Measurements from ENCODE around the gene COPS8.

Gene COPS8

DNA sequence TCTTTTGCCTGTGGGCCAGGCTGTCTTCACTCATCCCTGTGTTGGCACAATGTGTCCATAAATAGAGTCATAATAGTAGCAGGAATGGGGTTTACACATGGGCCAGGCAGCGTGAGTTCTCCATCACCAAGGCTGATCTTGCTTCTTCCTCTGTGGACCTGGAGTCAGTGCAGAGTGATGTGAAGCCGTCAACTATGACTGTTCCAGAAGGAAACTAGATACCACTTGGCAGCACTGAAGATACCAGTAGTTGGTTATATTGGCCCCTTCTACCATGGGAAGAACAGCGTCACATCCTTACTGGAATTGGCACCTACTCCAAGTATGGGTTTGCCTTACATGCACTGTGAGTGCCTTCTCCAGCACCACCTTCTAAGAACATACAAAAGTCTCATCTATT lies 30.2 kb downstream of the COPS8 start:
- Histone ChIP-seq H3K9me3 (ENCODE audit: insufficient read depth, low read length) (no peaks in the 10 kb centered on the region), H3K27me3 (ENCODE audit: insufficient read depth, insufficient read length) (no peaks in the 10 kb centered on the region), H3K36me3 (ENCODE audit: insufficient read depth, insufficient read length, low read length) (no peaks in the 10 kb centered on the region), H3K4me1 (ENCODE audit: insufficient read depth, insufficient read length) (no peaks in the 10 kb centered on the region), H3K4me3 (ENCODE audit: insufficient read length, low read depth) (no peak overlapping the region), H3K9ac (ENCODE audit: insufficient read length, low read depth) (no peak overlapping the region)
- no peak for DNase-seq (ENCODE audit: low read depth, low spot score)
- no peak for TF ChIP-seq YY1 (IDR thresholded peaks at IDR 0.05; ENCODE audit: insufficient read depth, insufficient read length)
- no peak for TF ChIP-seq SUZ12 (IDR thresholded peaks at IDR 0.05; ENCODE audit: extremely low read depth, insufficient read depth, insufficient read length)
- no peak for TF ChIP-seq ZNF274 (IDR thresholded peaks at IDR 0.05; ENCODE audit: low read depth, low read length)

GRCh38 chr2:237116431-237116830 lies 30.7 kb downstream of the COPS8 start:
- Histone ChIP-seq H3K9ac (ENCODE audit: insufficient read length, low read depth) (no peak overlapping the region), H3K4me1 (ENCODE audit: insufficient read depth, insufficient read length) (no peaks in the 10 kb centered on the region), H3K4me3 (ENCODE audit: insufficient read length, low read depth) (no peak overlapping the region), H3K27me3 (ENCODE audit: insufficient read depth, insufficient read length) (no peaks in the 10 kb centered on the region), H3K36me3 (ENCODE audit: insufficient read depth, insufficient read length, low read length) (no peaks in the 10 kb centered on the region), H3K9me3 (ENCODE audit: insufficient read depth, low read length) (peaks cover 4% of the 10 kb centered on the region; the same call in 1 of the 2 replicates)
- TF ChIP-seq ZNF274 (IDR thresholded peaks at IDR 0.05; ENCODE audit: low read depth, low read length) (no peak), SUZ12 (IDR thresholded peaks at IDR 0.05; ENCODE audit: extremely low read depth, insufficient read depth, insufficient read length) (no peak), YY1 (IDR thresholded peaks at IDR 0.05; ENCODE audit: insufficient read depth, insufficient read length) (no peak)
- DNase-seq (ENCODE audit: low read depth, low spot score) = no peak

DNA sequence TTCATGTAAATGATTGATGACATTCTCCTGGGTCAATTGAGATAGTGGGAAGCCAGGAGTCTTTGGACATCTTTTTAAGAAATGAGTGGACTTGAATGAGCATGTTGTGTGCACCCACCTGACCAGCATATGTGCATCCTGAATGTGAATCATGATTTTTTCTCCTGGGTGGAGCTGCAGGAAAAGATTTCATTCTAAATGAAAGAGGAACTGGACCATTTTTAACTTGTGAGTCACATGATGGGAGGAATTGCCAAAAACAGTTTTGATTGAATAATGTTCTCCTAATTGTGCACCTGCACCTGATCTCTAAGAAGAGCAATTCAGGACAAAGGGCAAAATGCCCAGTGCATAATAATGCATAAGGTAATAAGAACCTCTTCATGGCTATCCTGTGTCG lies 32.3 kb downstream of the COPS8 start:
- Histone ChIP-seq H3K4me1 (ENCODE audit: insufficient read depth, insufficient read length) (no peaks in the 10 kb centered on the region), H3K9ac (ENCODE audit: insufficient read length, low read depth) (no peak overlapping the region), H3K27me3 (ENCODE audit: insufficient read depth, insufficient read length) (no peaks in the 10 kb centered on the region), H3K9me3 (ENCODE audit: insufficient read depth, low read length) (peaks cover 14% of the 10 kb centered on the region; the same call in 1 of the 2 replicates), H3K36me3 (ENCODE audit: insufficient read depth, insufficient read length, low read length) (no peaks in the 10 kb centered on the region), H3K4me3 (ENCODE audit: insufficient read length, low read depth) (no peak overlapping the region)
- no peak for DNase-seq (ENCODE audit: low read depth, low spot score)
- TF ChIP-seq ZNF274 (IDR thresholded peaks at IDR 0.05; ENCODE audit: low read depth, low read length) (no peak), YY1 (IDR thresholded peaks at IDR 0.05; ENCODE audit: insufficient read depth, insufficient read length) (no peak), SUZ12 (IDR thresholded peaks at IDR 0.05; ENCODE audit: extremely low read depth, insufficient read depth, insufficient read length) (no peak)

DNA sequence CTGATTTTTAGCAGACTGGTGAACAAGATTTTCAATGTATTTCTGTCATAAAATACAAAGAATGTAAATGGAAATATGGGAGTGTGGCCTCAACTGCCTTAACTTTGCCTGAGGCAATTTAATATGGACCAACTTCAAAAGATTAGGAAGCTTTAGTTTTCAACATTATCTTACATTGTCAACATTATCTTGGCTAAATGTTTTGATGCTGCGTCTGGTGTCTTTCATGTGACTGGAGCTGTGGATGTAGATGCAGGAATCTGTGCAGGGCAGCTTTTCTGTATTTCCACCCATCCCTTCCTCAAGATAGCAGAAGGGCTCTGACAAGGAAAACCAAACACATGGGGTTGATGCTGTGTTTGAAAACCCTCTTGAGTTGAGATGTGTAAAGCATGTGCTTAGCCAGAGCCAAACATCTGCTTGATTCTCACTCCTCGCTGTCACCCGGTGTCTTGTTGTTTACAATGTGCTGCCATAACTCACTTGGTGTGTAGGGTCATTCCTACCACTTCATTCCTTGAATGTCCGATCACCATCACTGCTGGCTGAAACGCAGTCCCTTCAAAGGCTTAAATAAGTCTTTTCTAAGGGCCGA lies 33.0 kb downstream of the COPS8 start:
- no peaks in the 10 kb centered on the region for H3K36me3 ChIP-seq (ENCODE audit: insufficient read depth, insufficient read length, low read length)
- no peak for TF ChIP-seq ZNF274 (IDR thresholded peaks at IDR 0.05; ENCODE audit: low read depth, low read length)
- TF ChIP-seq YY1 (IDR thresholded peaks at IDR 0.05; ENCODE audit: insufficient read depth, insufficient read length) = no peak
- no peak for TF ChIP-seq SUZ12 (IDR thresholded peaks at IDR 0.05; ENCODE audit: extremely low read depth, insufficient read depth, insufficient read length)
- H3K4me3 ChIP-seq (ENCODE audit: insufficient read length, low read depth) = no peak overlapping the region
- no peak overlapping the region for H3K9ac ChIP-seq (ENCODE audit: insufficient read length, low read depth)
- H3K9me3 ChIP-seq (ENCODE audit: insufficient read depth, low read length) = peaks cover 14% of the 10 kb centered on the region; the same call in 1 of the 2 replicates
- H3K4me1 ChIP-seq (ENCODE audit: insufficient read depth, insufficient read length) = no peaks in the 10 kb centered on the region
- H3K27me3 ChIP-seq (ENCODE audit: insufficient read depth, insufficient read length) = no peaks in the 10 kb centered on the region
- no peak for DNase-seq (ENCODE audit: low read depth, low spot score)

DNA sequence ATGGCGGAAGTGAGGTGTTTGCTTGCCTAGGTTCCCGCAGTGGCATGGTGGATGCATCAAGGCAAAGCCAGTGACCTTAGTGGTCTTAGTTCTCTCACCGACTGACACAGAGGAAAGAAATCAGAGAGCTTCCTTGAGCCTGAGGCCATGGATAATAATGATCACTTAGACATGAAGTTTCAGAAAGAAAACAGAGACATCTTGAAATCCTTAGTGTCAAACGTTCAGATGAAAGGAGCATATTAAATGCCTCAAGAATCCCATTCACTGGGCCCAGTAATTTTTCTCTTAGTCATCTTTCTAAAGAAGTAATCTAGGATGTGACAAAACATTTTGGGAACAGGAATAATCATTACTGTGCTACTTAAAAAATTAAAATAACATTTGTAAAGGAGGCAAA lies 35.2 kb downstream of the COPS8 start:
- TF ChIP-seq YY1 (IDR thresholded peaks at IDR 0.05; ENCODE audit: insufficient read depth, insufficient read length) (no peak), ZNF274 (IDR thresholded peaks at IDR 0.05; ENCODE audit: low read depth, low read length) (no peak), SUZ12 (IDR thresholded peaks at IDR 0.05; ENCODE audit: extremely low read depth, insufficient read depth, insufficient read length) (no peak)
- Histone ChIP-seq H3K27me3 (ENCODE audit: insufficient read depth, insufficient read length) (no peaks in the 10 kb centered on the region), H3K4me3 (ENCODE audit: insufficient read length, low read depth) (no peak overlapping the region), H3K4me1 (ENCODE audit: insufficient read depth, insufficient read length) (no peaks in the 10 kb centered on the region), H3K9me3 (ENCODE audit: insufficient read depth, low read length) (peaks cover 14% of the 10 kb centered on the region; the same call in 1 of the 2 replicates), H3K36me3 (ENCODE audit: insufficient read depth, insufficient read length, low read length) (no peaks in the 10 kb centered on the region), H3K9ac (ENCODE audit: insufficient read length, low read depth) (no peak overlapping the region)
- DNase-seq (ENCODE audit: low read depth, low spot score) = no peak

- DNase-seq (ENCODE audit: low read depth, low spot score) = no peak
- no peaks in the 10 kb centered on the region for H3K36me3 ChIP-seq (ENCODE audit: insufficient read depth, insufficient read length, low read length)
- H3K4me1 ChIP-seq (ENCODE audit: insufficient read depth, insufficient read length) = no peaks in the 10 kb centered on the region
- no peaks in the 10 kb centered on the region for H3K27me3 ChIP-seq (ENCODE audit: insufficient read depth, insufficient read length)
- peaks cover 14% of the 10 kb centered on the region; the same call in 1 of the 2 replicates for H3K9me3 ChIP-seq (ENCODE audit: insufficient read depth, low read length)
- H3K4me3 ChIP-seq (ENCODE audit: insufficient read length, low read depth) = no peak overlapping the region
- TF ChIP-seq SUZ12 (IDR thresholded peaks at IDR 0.05; ENCODE audit: extremely low read depth, insufficient read depth, insufficient read length) (no peak), ZNF274 (IDR thresholded peaks at IDR 0.05; ENCODE audit: low read depth, low read length) (no peak), YY1 (IDR thresholded peaks at IDR 0.05; ENCODE audit: insufficient read depth, insufficient read length) (no peak)
- no peak overlapping the region for H3K9ac ChIP-seq (ENCODE audit: insufficient read length, low read depth)
These were observed 35.6 kb downstream of the COPS8 start for GRCh38 chr2:237121321-237121720.

GRCh38 chr2:237122214-237122666 lies 36.6 kb downstream of the COPS8 start:
- no peaks in the 10 kb centered on the region for H3K4me1 ChIP-seq (ENCODE audit: insufficient read depth, insufficient read length)
- H3K4me3 ChIP-seq (ENCODE audit: insufficient read length, low read depth) = no peak overlapping the region
- no peaks in the 10 kb centered on the region for H3K36me3 ChIP-seq (ENCODE audit: insufficient read depth, insufficient read length, low read length)
- H3K27me3 ChIP-seq (ENCODE audit: insufficient read depth, insufficient read length) = no peaks in the 10 kb centered on the region
- peak; percentile 36 for DNase-seq (ENCODE audit: low read depth, low spot score)
- TF ChIP-seq ZNF274 (IDR thresholded peaks at IDR 0.05; ENCODE audit: low read depth, low read length) = no peak
- TF ChIP-seq SUZ12 (IDR thresholded peaks at IDR 0.05; ENCODE audit: extremely low read depth, insufficient read depth, insufficient read length) = no peak
- TF ChIP-seq YY1 (IDR thresholded peaks at IDR 0.05; ENCODE audit: insufficient read depth, insufficient read length) = no peak
- peaks cover 14% of the 10 kb centered on the region; the same call in 1 of the 2 replicates for H3K9me3 ChIP-seq (ENCODE audit: insufficient read depth, low read length)
- no peak overlapping the region for H3K9ac ChIP-seq (ENCODE audit: insufficient read length, low read depth)
